HEK293 (cell line): ENCODE measurements around the gene NPDC1.

Experiments used
- CTCF ChIA-PET: fragments of 350-600 bp; formaldehyde crosslinking; extraction: SDS; loops from one replicate; lab custom pipeline; 2021; ENCODE audit warnings: antibody characterized with exemption; lab: Yijun Ruan, JAX
- POLR2A ChIA-PET: fragments of 300-600 bp; formaldehyde crosslinking; extraction: SDS; loops from one replicate; lab custom pipeline; 2020; ENCODE audit warnings: antibody characterized with exemption, inconsistent platforms; lab: Yijun Ruan, JAX
- H3K27ac ChIP-seq: fragments of 200-500 bp; sonication (Bioruptor generic); 2 replicates; pipeline ENCODE4 v1.5.1; 2014; ENCODE audit warnings: low read depth, low read length, control low read depth, inconsistent platforms; ENCODE audit errors: extremely low read depth
- H3K36me3 ChIP-seq, 2 experiments: fragments of 200-500 bp in 1 of 2; sonication (Bioruptor generic) in 1 of 2; 1 replicate in 1 of 2; 2 replicates in 1 of 2; pipeline ENCODE4 v1.5.1; 2014 to 2017; ENCODE audit warnings: inconsistent platforms in 2 of 2, low read length in 2 of 2; ENCODE audit not compliant: control insufficient read depth in 2 of 2, insufficient read depth in 1 of 2
- H3K4me1 ChIP-seq: fragments of 200-500 bp; sonication (Bioruptor generic); 2 replicates; pipeline ENCODE4 v1.5.1; 2014; ENCODE audit warnings: mild to moderate bottlenecking, low read length, inconsistent platforms; ENCODE audit not compliant: control insufficient read depth, insufficient read depth
- H3K4me3 ChIP-seq: 2 replicates; pipeline ENCODE4 v1.5.1; 2011; ENCODE audit warnings: low read depth, mild to moderate bottlenecking, control low read depth, low read length, moderate library complexity
- H3K9me3 ChIP-seq: fragments of 200-500 bp; sonication (Bioruptor generic); 2 replicates; pipeline ENCODE4 v1.5.1; 2014; ENCODE audit warnings: low read depth, low read length, inconsistent platforms; ENCODE audit not compliant: control insufficient read depth, insufficient read depth
- EGR2 ChIP-seq: fragments of 450-650 bp; formaldehyde crosslinking; IDR thresholded peaks from 2 replicates; pipeline ENCODE4 v1.5.1; 2016; ENCODE audit warnings: low read depth, missing biosample characterization, missing genetic modification characterization
- GLIS1 ChIP-seq: fragments of 450-650 bp; formaldehyde crosslinking; IDR thresholded peaks from 2 replicates; pipeline ENCODE4 v1.5.1; 2016; ENCODE audit warnings: missing biosample characterization, missing genetic modification characterization
- GLIS2 ChIP-seq: fragments of 450-650 bp; formaldehyde crosslinking; IDR thresholded peaks from 2 replicates; pipeline ENCODE4 v1.5.1; 2016; ENCODE audit warnings: missing biosample characterization, missing genetic modification characterization
- KLF10 ChIP-seq: fragments of 450-650 bp; IDR thresholded peaks from 2 replicates; pipeline ENCODE4 v1.5.1; 2018; ENCODE audit warnings: missing biosample characterization, mild to moderate bottlenecking, missing genetic modification characterization
- KLF8 ChIP-seq: fragments of 450-650 bp; formaldehyde crosslinking; IDR thresholded peaks from 2 replicates; pipeline ENCODE4 v1.5.1; 2016; ENCODE audit warnings: missing biosample characterization, missing genetic modification characterization
- SCRT1 ChIP-seq: fragments of 450-650 bp; formaldehyde crosslinking; IDR thresholded peaks from 2 replicates; pipeline ENCODE4 v1.5.1; 2016; ENCODE audit warnings: missing biosample characterization, missing genetic modification characterization, borderline replicate concordance
- ZFHX2 ChIP-seq: fragments of 450-650 bp; formaldehyde crosslinking; conservative IDR thresholded peaks from 2 replicates; pipeline ENCODE4 v1.5.1; 2016; ENCODE audit warnings: missing biosample characterization, missing genetic modification characterization
- ZFP69B ChIP-seq: fragments of 450-650 bp; formaldehyde crosslinking; IDR thresholded peaks from 2 replicates; pipeline ENCODE4 v1.5.1; 2016; ENCODE audit warnings: missing biosample characterization, missing genetic modification characterization
- ZIC2 ChIP-seq: fragments of 450-650 bp; formaldehyde crosslinking; IDR thresholded peaks from 2 replicates; pipeline ENCODE4 v1.5.1; 2016; ENCODE audit warnings: missing biosample characterization, missing genetic modification characterization
- ZNF274 ChIP-seq, 2 experiments: fragments of 200-500 bp in 1 of 2; fragments of 450-650 bp in 1 of 2; sonication (Bioruptor generic) in 1 of 2; formaldehyde crosslinking in 1 of 2; IDR thresholded peaks; 2 replicates each; pipeline versions ENCODE4 v1.5.1 to v1.6.1; 2014 to 2016; ENCODE audit warnings: borderline replicate concordance in 1 of 2, inconsistent platforms in 1 of 2, low read length in 1 of 2, missing biosample characterization in 1 of 2, missing genetic modification characterization in 1 of 2
- ZNF449 ChIP-seq: fragments of 450-650 bp; formaldehyde crosslinking; IDR thresholded peaks from 2 replicates; pipeline ENCODE4 v1.5.1; 2017; ENCODE audit warnings: missing biosample characterization, mild to moderate bottlenecking, missing genetic modification characterization, moderate library complexity
- ZNF600 ChIP-seq: fragments of 450-650 bp; formaldehyde crosslinking; IDR thresholded peaks from 2 replicates; pipeline ENCODE4 v1.5.1; 2016; ENCODE audit warnings: missing biosample characterization, missing genetic modification characterization
- TF ChIP-seq, protein P1 (sequence below): fragments of 450-650 bp; formaldehyde crosslinking; IDR thresholded peaks from 2 replicates; pipeline ENCODE4 v1.5.1; 2016; ENCODE audit warnings: missing biosample characterization, missing genetic modification characterization

Gene NPDC1

DNA sequence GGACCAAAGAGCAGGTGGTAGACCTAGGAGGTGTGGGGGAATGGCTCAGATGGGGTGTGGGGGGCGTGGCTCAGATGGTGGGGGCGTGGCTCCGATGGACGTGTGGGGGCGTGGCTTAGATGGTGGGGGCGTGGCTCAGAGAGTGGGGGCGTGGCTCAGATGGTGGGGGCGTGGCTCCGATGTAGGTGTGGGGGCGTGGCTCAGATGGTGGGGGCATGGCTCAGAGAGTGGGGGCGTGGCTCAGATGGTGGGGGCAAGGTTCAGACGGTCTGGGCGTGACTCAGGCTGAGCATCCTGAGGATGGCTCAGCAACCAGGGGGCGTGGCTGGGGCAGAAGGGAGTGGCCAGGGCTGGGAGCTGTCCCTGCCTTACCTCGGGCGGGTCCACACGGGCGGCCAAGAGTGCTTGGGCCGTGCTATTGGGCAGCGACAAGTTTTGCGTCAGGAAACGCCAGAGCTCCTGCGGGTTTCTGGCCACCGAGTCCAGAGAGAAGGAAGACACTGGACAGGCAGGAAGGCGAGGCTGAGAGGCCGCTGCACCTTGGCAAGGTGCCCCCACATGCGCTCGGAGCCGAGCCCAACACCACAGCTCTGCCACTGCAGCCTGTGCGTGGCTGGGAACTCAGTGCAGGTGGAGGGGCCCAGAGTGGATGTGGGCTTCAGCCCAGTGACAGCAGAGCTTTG lies 23.9 kb downstream of the NPDC1 start (continued):
- peak; percentile 87 for TF ChIP-seq ZNF449 (tag by site-specific recombination)
- 0 out of 2 replicates have a peak, but pooled peaks have one; percentile 43 for TF ChIP-seq KLF10 (tag by site-specific recombination)
- TF ChIP-seq KLF8 (tag by site-specific recombination), result peak; percentile 85
- TF ChIP-seq ZIC2 (tag by site-specific recombination), result no peak
- TF ChIP-seq, all 188 proteins: peak for 20

- TF ChIP-seq, protein P1, sequence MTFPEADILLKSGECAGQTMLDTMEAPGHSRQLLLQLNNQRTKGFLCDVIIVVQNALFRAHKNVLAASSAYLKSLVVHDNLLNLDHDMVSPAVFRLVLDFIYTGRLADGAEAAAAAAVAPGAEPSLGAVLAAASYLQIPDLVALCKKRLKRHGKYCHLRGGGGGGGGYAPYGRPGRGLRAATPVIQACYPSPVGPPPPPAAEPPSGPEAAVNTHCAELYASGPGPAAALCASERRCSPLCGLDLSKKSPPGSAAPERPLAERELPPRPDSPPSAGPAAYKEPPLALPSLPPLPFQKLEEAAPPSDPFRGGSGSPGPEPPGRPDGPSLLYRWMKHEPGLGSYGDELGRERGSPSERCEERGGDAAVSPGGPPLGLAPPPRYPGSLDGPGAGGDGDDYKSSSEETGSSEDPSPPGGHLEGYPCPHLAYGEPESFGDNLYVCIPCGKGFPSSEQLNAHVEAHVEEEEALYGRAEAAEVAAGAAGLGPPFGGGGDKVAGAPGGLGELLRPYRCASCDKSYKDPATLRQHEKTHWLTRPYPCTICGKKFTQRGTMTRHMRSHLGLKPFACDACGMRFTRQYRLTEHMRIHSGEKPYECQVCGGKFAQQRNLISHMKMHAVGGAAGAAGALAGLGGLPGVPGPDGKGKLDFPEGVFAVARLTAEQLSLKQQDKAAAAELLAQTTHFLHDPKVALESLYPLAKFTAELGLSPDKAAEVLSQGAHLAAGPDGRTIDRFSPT (tag by site-specific recombination), result no peak
- peak; percentile 39 for TF ChIP-seq GLIS1 (tag by site-specific recombination)
- TF ChIP-seq GLIS2, result peak; percentile 24; the same call in 1 of the 2 replicates
- POLR2A ChIA-PET, result interaction anchor here (0.9 to 2.5 kb wide), 3 partner anchors 26 to 219 kb away, joined by 5 to 9 read pairs (median 8); partner anchors contain the start of genes PAXX and TUBB4B
Observed at GRCh38 chr9:137021568-137021978, 24.4 kb downstream of the NPDC1 start.

DNA sequence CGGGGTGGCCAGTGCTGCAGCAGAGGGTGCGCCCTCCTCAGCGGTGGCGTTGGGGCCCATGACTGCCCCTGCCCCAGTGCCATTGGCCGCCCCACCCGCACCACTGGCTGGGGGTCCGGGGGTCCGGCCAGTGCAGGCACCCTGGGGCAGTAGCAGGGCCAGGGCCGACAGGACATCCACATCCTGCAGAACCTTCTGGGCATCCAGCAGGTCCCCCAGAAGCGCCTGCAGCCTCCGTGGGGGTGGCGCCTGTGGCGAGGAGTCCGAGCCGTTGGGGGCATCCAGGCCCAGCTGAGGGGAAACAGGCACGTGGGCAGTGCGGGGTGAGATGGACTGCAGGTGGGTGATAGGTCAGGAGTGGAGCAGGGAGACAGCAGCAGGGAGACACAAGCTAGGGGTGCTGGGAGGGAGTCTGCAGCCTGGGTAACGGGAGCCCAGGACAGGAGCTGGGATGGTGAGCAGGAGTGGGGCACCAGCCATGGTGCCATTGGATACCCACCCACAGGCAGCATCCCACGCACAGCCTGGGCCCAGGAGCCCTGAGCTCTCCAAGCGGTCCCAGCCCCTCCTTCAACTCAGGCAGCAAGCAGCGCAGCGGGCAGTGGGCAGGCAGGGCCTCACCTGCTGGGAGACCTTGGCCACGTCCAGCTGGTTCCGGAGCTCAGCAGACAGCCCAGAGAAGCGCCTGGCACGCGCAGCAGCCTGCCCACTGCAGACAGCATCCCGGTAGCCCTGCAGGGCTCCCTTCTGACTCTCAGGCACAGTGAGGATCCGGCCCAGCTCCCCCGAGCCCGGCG lies 25.0 kb downstream of the NPDC1 start:
- POLR2A ChIA-PET, result interaction anchor here (2.5 kb wide), 1 partner anchor 29 kb away, joined by 9 read pairs; the partner anchor contains the start of gene PAXX
- TF ChIP-seq ZFHX2 (tag by site-specific recombination) (peak; percentile 77), KLF10 (tag by site-specific recombination) (no peak), ZFP69B (no peak), EGR2 (tag by site-specific recombination) (peak; percentile 52), ZNF274 (IDR thresholded peaks at IDR 0.05; ENCODE audit: low read length) (no peak), ZNF274 (tag by site-specific recombination; IDR thresholded peaks at IDR 0.05; ENCODE audit: borderline replicate concordance) (no peak), SCRT1 (tag by site-specific recombination) (no peak), ZNF600 (tag by site-specific recombination) (peak; percentile 29; the same call in 1 of the 2 replicates), GLIS2 (0 out of 2 replicates have a peak, but pooled peaks have one; percentile 25)
- Histone ChIP-seq H3K4me3 (no peak overlapping the region), H3K9me3 (no peaks in the 10 kb centered on the region), H3K4me1 (no peaks in the 10 kb centered on the region), H3K36me3 (peaks cover 0 to 34% of the 10 kb centered on the region in 2 experiments; a peak in 1 of 3 replicates), H3K27ac (no peak overlapping the region)
- CTCF ChIA-PET, result interaction anchor here (0.5 to 5.1 kb wide), 9 partner anchors 8 to 272 kb away, joined by 3 to 25 read pairs (median 4); no protein-coding TSS in a partner anchor

More at GRCh38 chr9:137021568-137021978, 24.4 kb downstream of the NPDC1 start:
- CTCF ChIA-PET, result interaction anchor here (0.5 to 5.1 kb wide), 9 partner anchors 8 to 271 kb away, joined by 3 to 25 read pairs (median 4); no protein-coding TSS in a partner anchor
- Histone ChIP-seq H3K36me3 (peaks cover 0 to 28% of the 10 kb centered on the region in 2 experiments; a peak in 1 of 3 replicates), H3K27ac (no peak overlapping the region), H3K4me3 (no peak overlapping the region), H3K4me1 (no peaks in the 10 kb centered on the region), H3K9me3 (no peaks in the 10 kb centered on the region)
